ENCODE measurements around the gene FBLN5.

DNA sequence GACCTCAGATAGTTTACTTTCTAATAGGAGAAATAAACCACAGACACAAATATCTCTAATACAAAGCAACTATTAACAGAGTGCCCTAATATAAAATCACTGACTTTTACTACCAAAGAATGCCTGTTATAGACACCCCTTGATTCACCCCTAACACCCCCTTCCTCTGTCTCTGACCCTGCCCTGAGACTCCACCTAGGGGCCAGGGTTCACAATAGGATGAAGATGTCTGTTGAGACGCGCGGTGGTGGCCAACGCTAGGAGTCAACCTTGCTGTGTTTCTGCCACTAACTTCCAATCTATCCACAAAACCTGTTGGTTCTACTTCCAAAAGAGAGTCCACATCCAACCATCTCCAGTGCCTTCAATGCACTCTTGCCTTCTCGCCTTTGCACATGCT is 69.2 kb downstream of the FBLN5 start:
- TF ChIP-seq, protein P1, sequence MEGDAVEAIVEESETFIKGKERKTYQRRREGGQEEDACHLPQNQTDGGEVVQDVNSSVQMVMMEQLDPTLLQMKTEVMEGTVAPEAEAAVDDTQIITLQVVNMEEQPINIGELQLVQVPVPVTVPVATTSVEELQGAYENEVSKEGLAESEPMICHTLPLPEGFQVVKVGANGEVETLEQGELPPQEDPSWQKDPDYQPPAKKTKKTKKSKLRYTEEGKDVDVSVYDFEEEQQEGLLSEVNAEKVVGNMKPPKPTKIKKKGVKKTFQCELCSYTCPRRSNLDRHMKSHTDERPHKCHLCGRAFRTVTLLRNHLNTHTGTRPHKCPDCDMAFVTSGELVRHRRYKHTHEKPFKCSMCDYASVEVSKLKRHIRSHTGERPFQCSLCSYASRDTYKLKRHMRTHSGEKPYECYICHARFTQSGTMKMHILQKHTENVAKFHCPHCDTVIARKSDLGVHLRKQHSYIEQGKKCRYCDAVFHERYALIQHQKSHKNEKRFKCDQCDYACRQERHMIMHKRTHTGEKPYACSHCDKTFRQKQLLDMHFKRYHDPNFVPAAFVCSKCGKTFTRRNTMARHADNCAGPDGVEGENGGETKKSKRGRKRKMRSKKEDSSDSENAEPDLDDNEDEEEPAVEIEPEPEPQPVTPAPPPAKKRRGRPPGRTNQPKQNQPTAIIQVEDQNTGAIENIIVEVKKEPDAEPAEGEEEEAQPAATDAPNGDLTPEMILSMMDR (IDR thresholded peaks at IDR 0.05 in 4 of 5, conservative IDR thresholded peaks at IDR 0.05 in 1 of 5), result no peak
- no peak for TF ChIP-seq POLR2A (IDR thresholded peaks at IDR 0.05)
